ENCODE measurements around the gene HOXB9. TPM values are rescaled to one million over a fixed set of nuclear protein-coding genes. Genes with fewer than 3 reads are reported as not detected.

HOXB9 gene
- total and polyA plus RNA-seq, 8 donors, result 11.3 TPM; not detected in 7

- intact Hi-C loops (cut with DNase I; ENCODE audit: low total_unique reads), result no loop called here
- Histone ChIP-seq H3K4me3 (peak overlapping the region in 3 of 4 donors; percentile 50 to 56 (median 52)), H3K27me3 (peaks cover 0 to 100% (median 80%) of the 10 kb centered on the region in 3 donors), H3K9me3 (no peaks in the 10 kb centered on the region), H3K27ac (peak overlapping the region; percentile 81 to 95 (median 93)), H3K4me1 (peaks cover 18 to 77% (median 47%) of the 10 kb centered on the region in 4 donors), H3K36me3 (no peaks in the 10 kb centered on the region)
- no peak for DNase-seq
- 21 to 45% (median 29%) methylated on average over 2 of the region's 2 CpGs for WGBS, 5 donors
- TF ChIP-seq POLR2A (IDR thresholded peaks at IDR 0.05) (no peak), EP300 (IDR thresholded peaks at IDR 0.05) (no peak), POLR2AphosphoS5 (IDR thresholded peaks at IDR 0.05) (no peak), CTCF (IDR thresholded peaks at IDR 0.05) (no peak)
Measured at GRCh38 chr17:48584223-48584741, 41.9 kb downstream of the HOXB9 start.

GRCh38 chr17:48583708-48584222 is 42.4 kb downstream of the HOXB9 start:
- H3K4me1 ChIP-seq, result peaks cover 18 to 80% (median 49%) of the 10 kb centered on the region in 4 donors
- H3K9me3 ChIP-seq, result no peaks in the 10 kb centered on the region
- H3K27me3 ChIP-seq, result peaks cover 0 to 100% (median 82%) of the 10 kb centered on the region in 3 donors
- TF ChIP-seq POLR2AphosphoS5 (IDR thresholded peaks at IDR 0.05) (no peak), EP300 (IDR thresholded peaks at IDR 0.05) (no peak), POLR2A (IDR thresholded peaks at IDR 0.05) (no peak), CTCF (IDR thresholded peaks at IDR 0.05) (no peak)
- H3K27ac ChIP-seq, result peak overlapping the region in 4 of 5 donors; percentile 91 to 95 (median 93)
- WGBS, 5 donors, result 43 to 56% (median 51%) methylated on average over 3 of the region's 3 CpGs
- H3K36me3 ChIP-seq, result no peaks in the 10 kb centered on the region
- no peak overlapping the region for H3K4me3 ChIP-seq
- DNase-seq, result no peak
- intact Hi-C loops (cut with DNase I; ENCODE audit: low total_unique reads), result no loop called here

GRCh38 chr17:48582750-48583069 is 43.4 kb downstream of the HOXB9 start:
- no peak for DNase-seq
- intact Hi-C loops (cut with DNase I; ENCODE audit: low total_unique reads), result no loop called here
- WGBS, 5 donors, result 25 to 35% (median 30%) methylated on average over 7 of the region's 7 CpGs
- Histone ChIP-seq H3K27ac (peak overlapping the region; percentile 47 to 95 (median 93)), H3K36me3 (no peaks in the 10 kb centered on the region), H3K4me1 (peaks cover 17 to 75% (median 46%) of the 10 kb centered on the region in 4 donors), H3K27me3 (peaks cover 0 to 100% (median 86%) of the 10 kb centered on the region in 3 donors), H3K4me3 (peak overlapping the region; percentile 57 to 61 (median 58)), H3K9me3 (no peaks in the 10 kb centered on the region)
- no peak for TF ChIP-seq CTCF (IDR thresholded peaks at IDR 0.05)
- TF ChIP-seq POLR2AphosphoS5 (IDR thresholded peaks at IDR 0.05), result no peak
- no peak for TF ChIP-seq EP300 (IDR thresholded peaks at IDR 0.05)
- TF ChIP-seq POLR2A (IDR thresholded peaks at IDR 0.05), result no peak

GRCh38 chr17:48579760-48580554 is 46.2 kb downstream of the HOXB9 start:
- Histone ChIP-seq H3K27ac (peak overlapping the region; percentile 81 to 95 (median 93)), H3K4me3 (peak overlapping the region; percentile 57 to 61 (median 58)), H3K4me1 (peaks cover 14 to 74% (median 49%) of the 10 kb centered on the region in 4 donors), H3K36me3 (no peaks in the 10 kb centered on the region), H3K27me3 (peaks cover 0 to 100% (median 89%) of the 10 kb centered on the region in 3 donors), H3K9me3 (no peaks in the 10 kb centered on the region)
- DNase-seq, result peak in 1 of 2 donors; percentile 82
- TF ChIP-seq POLR2A (IDR thresholded peaks at IDR 0.05), result no peak
- TF ChIP-seq EP300 (IDR thresholded peaks at IDR 0.05), result no peak
- peak in 2 of 3 donors; percentile 35 to 52 for TF ChIP-seq POLR2AphosphoS5 (IDR thresholded peaks at IDR 0.05)
- intact Hi-C loops (cut with DNase I; ENCODE audit: low total_unique reads), result no loop called here
- 20 to 23% (median 23%) methylated on average over 26 of the region's 26 CpGs for WGBS, 5 donors
